ENCODE results near the gene TGM6.

The TGM6 gene

DNA sequence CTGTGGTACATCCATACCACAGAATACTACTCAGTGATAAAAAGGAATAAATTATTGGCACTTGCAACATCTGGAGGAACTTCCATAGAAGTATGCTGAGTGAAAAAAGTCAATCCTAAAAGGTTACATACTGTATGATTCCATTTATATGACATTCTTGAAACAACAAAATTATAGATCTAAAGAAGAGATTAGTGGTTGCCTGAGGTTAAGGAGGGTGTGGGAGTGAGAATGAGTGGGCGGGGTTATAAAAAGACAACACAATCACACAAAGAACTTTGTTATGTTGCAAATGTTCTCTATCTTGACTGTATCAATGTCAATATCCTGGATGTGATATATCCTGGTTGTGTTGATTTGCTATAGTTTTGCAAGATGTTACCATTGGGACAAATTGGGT, 68.7 kb downstream of the TGM6 start:
- H3K79me2 ChIP-seq: no peaks in the 10 kb centered on the region
- no peaks in the 10 kb centered on the region for H3K36me3 ChIP-seq (ENCODE audit: control insufficient read depth, insufficient read depth, low read length)
- H2AFZ ChIP-seq: no peak overlapping the region
- H3K4me1 ChIP-seq: no peaks in the 10 kb centered on the region
- H3K4me2 ChIP-seq (ENCODE audit: low read length): no peak overlapping the region
- no peak overlapping the region for H3K27ac ChIP-seq
- H3K9ac ChIP-seq: no peak overlapping the region
- H3K27me3 ChIP-seq (ENCODE audit: control insufficient read depth, insufficient read depth, low read length): no peaks in the 10 kb centered on the region
- TF ChIP-seq, protein P1, sequence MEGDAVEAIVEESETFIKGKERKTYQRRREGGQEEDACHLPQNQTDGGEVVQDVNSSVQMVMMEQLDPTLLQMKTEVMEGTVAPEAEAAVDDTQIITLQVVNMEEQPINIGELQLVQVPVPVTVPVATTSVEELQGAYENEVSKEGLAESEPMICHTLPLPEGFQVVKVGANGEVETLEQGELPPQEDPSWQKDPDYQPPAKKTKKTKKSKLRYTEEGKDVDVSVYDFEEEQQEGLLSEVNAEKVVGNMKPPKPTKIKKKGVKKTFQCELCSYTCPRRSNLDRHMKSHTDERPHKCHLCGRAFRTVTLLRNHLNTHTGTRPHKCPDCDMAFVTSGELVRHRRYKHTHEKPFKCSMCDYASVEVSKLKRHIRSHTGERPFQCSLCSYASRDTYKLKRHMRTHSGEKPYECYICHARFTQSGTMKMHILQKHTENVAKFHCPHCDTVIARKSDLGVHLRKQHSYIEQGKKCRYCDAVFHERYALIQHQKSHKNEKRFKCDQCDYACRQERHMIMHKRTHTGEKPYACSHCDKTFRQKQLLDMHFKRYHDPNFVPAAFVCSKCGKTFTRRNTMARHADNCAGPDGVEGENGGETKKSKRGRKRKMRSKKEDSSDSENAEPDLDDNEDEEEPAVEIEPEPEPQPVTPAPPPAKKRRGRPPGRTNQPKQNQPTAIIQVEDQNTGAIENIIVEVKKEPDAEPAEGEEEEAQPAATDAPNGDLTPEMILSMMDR (IDR thresholded peaks at IDR 0.05): no peak
- H3K9me3 ChIP-seq (ENCODE audit: control insufficient read depth, low read length): no peaks in the 10 kb centered on the region
- no peak overlapping the region for H3K4me3 ChIP-seq (ENCODE audit: low read depth, low read length)

GRCh38 chr20:2451422-2451821, 70.7 kb downstream of the TGM6 start:
- Histone ChIP-seq H3K27me3 (ENCODE audit: control insufficient read depth, insufficient read depth, low read length) (no peaks in the 10 kb centered on the region), H3K36me3 (ENCODE audit: control insufficient read depth, insufficient read depth, low read length) (no peaks in the 10 kb centered on the region), H3K4me1 (no peaks in the 10 kb centered on the region), H3K4me2 (ENCODE audit: low read length) (no peak overlapping the region), H2AFZ (no peak overlapping the region), H3K4me3 (ENCODE audit: low read depth, low read length) (no peak overlapping the region), H3K79me2 (no peaks in the 10 kb centered on the region), H3K9me3 (ENCODE audit: control insufficient read depth, low read length) (no peaks in the 10 kb centered on the region), H3K27ac (no peak overlapping the region), H3K9ac (no peak overlapping the region)
- TF ChIP-seq, protein P1 (IDR thresholded peaks at IDR 0.05): no peak

GRCh38 chr20:2451939-2452732, 71.4 kb downstream of the TGM6 start:
- no peaks in the 10 kb centered on the region for H3K4me1 ChIP-seq
- H3K36me3 ChIP-seq (ENCODE audit: control insufficient read depth, insufficient read depth, low read length): no peaks in the 10 kb centered on the region
- H3K9ac ChIP-seq: no peak overlapping the region
- no peak overlapping the region for H3K4me3 ChIP-seq (ENCODE audit: low read depth, low read length)
- H3K4me2 ChIP-seq (ENCODE audit: low read length): no peak overlapping the region
- no peaks in the 10 kb centered on the region for H3K9me3 ChIP-seq (ENCODE audit: control insufficient read depth, low read length)
- H3K27ac ChIP-seq: no peak overlapping the region
- H3K79me2 ChIP-seq: no peaks in the 10 kb centered on the region
- H3K27me3 ChIP-seq (ENCODE audit: control insufficient read depth, insufficient read depth, low read length): no peaks in the 10 kb centered on the region
- TF ChIP-seq, protein P1 (IDR thresholded peaks at IDR 0.05): peak; percentile 75
- H2AFZ ChIP-seq: no peak overlapping the region

DNA sequence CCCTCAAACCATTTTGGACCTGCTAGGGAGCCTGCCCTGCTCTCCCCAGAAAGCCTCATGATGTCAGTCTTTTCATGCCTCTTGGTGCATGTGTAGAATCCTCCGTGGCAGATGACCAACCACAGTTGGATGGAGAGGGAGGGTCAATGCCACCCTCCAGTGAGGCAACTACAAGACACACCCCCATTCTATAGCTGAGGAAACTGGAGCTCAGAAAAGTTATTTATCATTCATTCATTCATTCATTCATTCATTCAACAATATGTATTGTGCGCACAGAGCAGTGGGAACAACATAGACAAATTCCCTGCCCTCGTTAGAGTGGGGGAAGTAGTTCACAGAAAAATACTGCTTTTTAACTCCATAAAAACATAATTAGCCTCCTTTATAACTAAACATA, 73.1 kb downstream of the TGM6 start:
- H3K79me2 ChIP-seq: no peaks in the 10 kb centered on the region
- H3K9me3 ChIP-seq (ENCODE audit: control insufficient read depth, low read length): no peaks in the 10 kb centered on the region
- H3K4me3 ChIP-seq (ENCODE audit: low read depth, low read length): no peak overlapping the region
- H3K27me3 ChIP-seq (ENCODE audit: control insufficient read depth, insufficient read depth, low read length): no peaks in the 10 kb centered on the region
- no peak overlapping the region for H3K27ac ChIP-seq
- no peaks in the 10 kb centered on the region for H3K4me1 ChIP-seq
- H3K36me3 ChIP-seq (ENCODE audit: control insufficient read depth, insufficient read depth, low read length): no peaks in the 10 kb centered on the region
- TF ChIP-seq, protein P1 (IDR thresholded peaks at IDR 0.05): no peak
- H3K9ac ChIP-seq: no peak overlapping the region
- H3K4me2 ChIP-seq (ENCODE audit: low read length): no peak overlapping the region
- no peak overlapping the region for H2AFZ ChIP-seq

Data from parathyroid adenoma (tissue), 2 donors.